MM.1S (cell line): ENCODE measurements around the gene WASF2.

Source experiments
- DNase-seq: peaks from one replicate; pipeline ENCODE4 v3.0.0-alpha.2; 2015
- H2AFZ ChIP-seq: fragments of 300-600 bp; sonication (generic); 2 replicates; pipeline ENCODE4 v1.6.0; 2016; ENCODE audit warnings: antibody characterized with exemption, low read length
- H3F3A ChIP-seq: fragments of 300-600 bp; sonication (generic); 2 replicates; pipeline ENCODE4 v1.6.1; 2016; ENCODE audit warnings: mild to moderate bottlenecking, antibody characterized with exemption, low read length, moderate library complexity, mixed read lengths; ENCODE audit not compliant: insufficient read depth
- H3K27ac ChIP-seq: fragments of 300-600 bp; sonication (generic); 2 replicates; pipeline ENCODE4 v1.5.1; 2016; ENCODE audit warnings: mild to moderate bottlenecking, low read length
- H3K27me3 ChIP-seq: fragments of 300-600 bp; sonication (generic); replicated peaks from 2 replicates; pipeline ENCODE4 v1.6.0; 2016; ENCODE audit warnings: low read length; ENCODE audit not compliant: insufficient read depth
- H3K36me3 ChIP-seq: fragments of 300-600 bp; sonication (generic); replicated peaks from 2 replicates; pipeline ENCODE4 v1.6.1; 2016; ENCODE audit warnings: mild to moderate bottlenecking, low read length, mixed read lengths; ENCODE audit not compliant: insufficient read depth
- H3K4me1 ChIP-seq: fragments of 300-600 bp; sonication (generic); 2 replicates; pipeline ENCODE4 v1.6.1; 2016; ENCODE audit warnings: low read length, mixed read lengths
- H3K4me2 ChIP-seq: fragments of 300-600 bp; sonication (generic); 2 replicates; pipeline ENCODE4 v1.6.0; 2016; ENCODE audit warnings: low read depth, low read length
- H3K4me3 ChIP-seq: fragments of 300-600 bp; sonication (generic); 2 replicates; pipeline ENCODE4 v1.5.1; 2016; ENCODE audit warnings: low read length, mixed read lengths
- H3K79me2 ChIP-seq: fragments of 300-600 bp; sonication (generic); 2 replicates; pipeline ENCODE4 v1.6.1; 2016; ENCODE audit warnings: mixed run types, low read length, mixed read lengths
- H3K9ac ChIP-seq: fragments of 300-600 bp; sonication (generic); 2 replicates; pipeline ENCODE4 v1.6.1; 2016; ENCODE audit warnings: low read length, mixed read lengths
- H3K9me2 ChIP-seq: fragments of 300-600 bp; sonication (generic); replicated peaks from 2 replicates; pipeline ENCODE4 v1.6.1; 2016; ENCODE audit warnings: mild to moderate bottlenecking, low read length, mixed read lengths; ENCODE audit not compliant: insufficient read depth
- H3K9me3 ChIP-seq: fragments of 300-600 bp; sonication (generic); replicated peaks from 2 replicates; pipeline ENCODE4 v1.6.1; 2016; ENCODE audit warnings: mild to moderate bottlenecking, low read length, mixed read lengths; ENCODE audit not compliant: insufficient read depth
- H4K20me1 ChIP-seq: fragments of 300-600 bp; sonication (generic); 2 replicates; pipeline ENCODE4 v1.6.1; 2016; ENCODE audit warnings: mild to moderate bottlenecking, low read length, moderate library complexity, mixed read lengths; ENCODE audit not compliant: insufficient read depth
- CTCF ChIP-seq: fragments of 300-600 bp; sonication (generic); IDR thresholded peaks from 2 replicates; pipeline ENCODE4 v1.5.1; 2016; ENCODE audit warnings: antibody characterized with exemption, low read length, mixed read lengths
- EZH2 ChIP-seq: fragments of 300-600 bp; sonication (generic); optimal IDR thresholded peaks from 2 replicates; pipeline ENCODE3; 2017; ENCODE audit warnings: low read depth, mild to moderate bottlenecking, antibody characterized with exemption, low read length, mixed read lengths
- EZH2phosphoT487 ChIP-seq: fragments of 300-600 bp; sonication (generic); IDR thresholded peaks from 2 replicates; pipeline ENCODE4 v1.6.1; 2018; ENCODE audit warnings: antibody characterized with exemption, low read length

WASF2 gene

GRCh38 chr1:27361553-27361952 lies 128.4 kb downstream of the WASF2 start:
- Histone ChIP-seq H2AFZ (no peak overlapping the region), H3K27ac (no peak overlapping the region), H3K9me3 (no peaks in the 10 kb centered on the region), H3K27me3 (peaks cover 17% of the 10 kb centered on the region), H3K9ac (no peak overlapping the region), H3K4me3 (no peak overlapping the region), H3F3A (peaks cover 3% of the 10 kb centered on the region; the same call in 1 of the 2 replicates), H3K4me1 (peaks cover 4% of the 10 kb centered on the region), H3K4me2 (no peak overlapping the region), H3K36me3 (no peaks in the 10 kb centered on the region), H3K79me2 (no peaks in the 10 kb centered on the region), H3K9me2 (no peaks in the 10 kb centered on the region), H4K20me1 (no peaks in the 10 kb centered on the region)
- TF ChIP-seq EZH2phosphoT487 (no peak), EZH2 (no peak), CTCF (no peak)
- DNase-seq, result no peak

GRCh38 chr1:27361044-27361402 lies 128.9 kb downstream of the WASF2 start:
- H2AFZ ChIP-seq, result no peak overlapping the region
- H3K79me2 ChIP-seq, result no peaks in the 10 kb centered on the region
- no peaks in the 10 kb centered on the region for H3K9me3 ChIP-seq
- peaks cover 4% of the 10 kb centered on the region for H3K4me1 ChIP-seq
- H3K4me3 ChIP-seq, result no peak overlapping the region
- DNase-seq, result no peak
- H3K27me3 ChIP-seq, result peaks cover 17% of the 10 kb centered on the region
- H3K27ac ChIP-seq, result no peak overlapping the region
- H3K9ac ChIP-seq, result no peak overlapping the region
- H3K36me3 ChIP-seq, result no peaks in the 10 kb centered on the region
- no peak overlapping the region for H3K4me2 ChIP-seq
- H4K20me1 ChIP-seq, result no peaks in the 10 kb centered on the region
- peaks cover 2% of the 10 kb centered on the region; the same call in 1 of the 2 replicates for H3F3A ChIP-seq
- TF ChIP-seq EZH2 (no peak), EZH2phosphoT487 (no peak), CTCF (no peak)
- H3K9me2 ChIP-seq, result no peaks in the 10 kb centered on the region

GRCh38 chr1:27360159-27361043 lies 129.6 kb downstream of the WASF2 start:
- H3K79me2 ChIP-seq, result no peaks in the 10 kb centered on the region
- peak overlapping the region; percentile 54 for H3K4me2 ChIP-seq
- no peaks in the 10 kb centered on the region for H3K9me3 ChIP-seq
- no peak for DNase-seq
- H3K36me3 ChIP-seq, result no peaks in the 10 kb centered on the region
- H4K20me1 ChIP-seq, result no peaks in the 10 kb centered on the region
- no peak overlapping the region for H3K9ac ChIP-seq
- peak overlapping the region; percentile 41; the same call in 1 of the 2 replicates for H3K4me3 ChIP-seq
- H3K9me2 ChIP-seq, result no peaks in the 10 kb centered on the region
- H3K4me1 ChIP-seq, result peaks cover 4% of the 10 kb centered on the region
- TF ChIP-seq EZH2phosphoT487 (no peak), CTCF (no peak), EZH2 (no peak)
- peak overlapping the region; percentile 61 for H2AFZ ChIP-seq
- peaks cover 17% of the 10 kb centered on the region for H3K27me3 ChIP-seq
- H3K27ac ChIP-seq, result no peak overlapping the region
- no peaks in the 10 kb centered on the region for H3F3A ChIP-seq
